Measurements from ENCODE around the gene PRKCE. TPM values are rescaled to one million over a fixed set of nuclear protein-coding genes. Genes with fewer than 3 reads are reported as not detected.

The PRKCE gene
- polyA plus RNA-seq, 2 donors, result 2.6 to 2.9 TPM

GRCh38 chr2:45952591-45952990 is 301.1 kb downstream of the PRKCE start:
- Histone ChIP-seq H3K36me3 (ENCODE audit: control insufficient read depth in 2 of 2, insufficient read depth in 2 of 2, low read length in 1 of 2) (no peaks in the 10 kb centered on the region), H3K4me1 (ENCODE audit: control insufficient read depth in 2 of 2, insufficient read depth in 2 of 2, low read length in 1 of 2) (no peaks in the 10 kb centered on the region), H3K4me3 (ENCODE audit: low read depth in 1 of 2, low read length in 2 of 2) (no peak overlapping the region), H3K27ac (ENCODE audit: low read depth in 2 of 2, low read length in 1 of 2) (no peak overlapping the region), H3K27me3 (ENCODE audit: control insufficient read depth in 1 of 2, insufficient read depth in 2 of 2, low read length in 2 of 2) (no peaks in the 10 kb centered on the region), H3K9me3 (ENCODE audit: control insufficient read depth in 2 of 2, insufficient read depth in 1 of 2, low read depth in 1 of 2, low read length in 1 of 2) (no peaks in the 10 kb centered on the region)
- 86 to 91% methylated on average over 4 of the region's 4 CpGs for WGBS, 2 donors

GRCh38 chr2:45953376-45954027 is 302.0 kb downstream of the PRKCE start:
- no peak overlapping the region for H3K27ac ChIP-seq (ENCODE audit: low read depth in 2 of 2, low read length in 1 of 2)
- no peaks in the 10 kb centered on the region for H3K9me3 ChIP-seq (ENCODE audit: control insufficient read depth in 2 of 2, insufficient read depth in 1 of 2, low read depth in 1 of 2, low read length in 1 of 2)
- no peaks in the 10 kb centered on the region for H3K36me3 ChIP-seq (ENCODE audit: control insufficient read depth in 2 of 2, insufficient read depth in 2 of 2, low read length in 1 of 2)
- H3K27me3 ChIP-seq (ENCODE audit: control insufficient read depth in 1 of 2, insufficient read depth in 2 of 2, low read length in 2 of 2), result no peaks in the 10 kb centered on the region
- H3K4me1 ChIP-seq (ENCODE audit: control insufficient read depth in 2 of 2, insufficient read depth in 2 of 2, low read length in 1 of 2), result no peaks in the 10 kb centered on the region
- 91% methylated on average over 11 of the region's 11 CpGs for WGBS, 2 donors
- no peak overlapping the region for H3K4me3 ChIP-seq (ENCODE audit: low read depth in 1 of 2, low read length in 2 of 2)

- no peak overlapping the region for H3K27ac ChIP-seq (ENCODE audit: low read depth in 2 of 2, low read length in 1 of 2)
- H3K27me3 ChIP-seq (ENCODE audit: control insufficient read depth in 1 of 2, insufficient read depth in 2 of 2, low read length in 2 of 2), result no peaks in the 10 kb centered on the region
- H3K36me3 ChIP-seq (ENCODE audit: control insufficient read depth in 2 of 2, insufficient read depth in 2 of 2, low read length in 1 of 2), result no peaks in the 10 kb centered on the region
- H3K4me1 ChIP-seq (ENCODE audit: control insufficient read depth in 2 of 2, insufficient read depth in 2 of 2, low read length in 1 of 2), result no peaks in the 10 kb centered on the region
- 78 to 79% methylated on average over 1 of the region's 1 CpG for WGBS, 2 donors
- H3K9me3 ChIP-seq (ENCODE audit: control insufficient read depth in 2 of 2, insufficient read depth in 1 of 2, low read depth in 1 of 2, low read length in 1 of 2), result no peaks in the 10 kb centered on the region
- no peak overlapping the region for H3K4me3 ChIP-seq (ENCODE audit: low read depth in 1 of 2, low read length in 2 of 2)
Observed at GRCh38 chr2:45954233-45954850, 302.9 kb downstream of the PRKCE start.

- Histone ChIP-seq H3K4me1 (ENCODE audit: control insufficient read depth in 2 of 2, insufficient read depth in 2 of 2, low read length in 1 of 2) (peaks cover 0 to 2% of the 10 kb centered on the region in 2 donors), H3K27ac (ENCODE audit: low read depth in 2 of 2, low read length in 1 of 2) (no peak overlapping the region), H3K9me3 (ENCODE audit: control insufficient read depth in 2 of 2, insufficient read depth in 1 of 2, low read depth in 1 of 2, low read length in 1 of 2) (no peaks in the 10 kb centered on the region), H3K36me3 (ENCODE audit: control insufficient read depth in 2 of 2, insufficient read depth in 2 of 2, low read length in 1 of 2) (no peaks in the 10 kb centered on the region), H3K4me3 (ENCODE audit: low read depth in 1 of 2, low read length in 2 of 2) (no peak overlapping the region), H3K27me3 (ENCODE audit: control insufficient read depth in 1 of 2, insufficient read depth in 2 of 2, low read length in 2 of 2) (no peaks in the 10 kb centered on the region)
- 92 to 96% methylated on average over 4 of the region's 4 CpGs for WGBS, 2 donors
Observed at GRCh38 chr2:45957533-45958227, 306.2 kb downstream of the PRKCE start.

GRCh38 chr2:45960057-45960863 is 308.8 kb downstream of the PRKCE start:
- no peak overlapping the region for H3K4me3 ChIP-seq (ENCODE audit: low read depth in 1 of 2, low read length in 2 of 2)
- H3K27me3 ChIP-seq (ENCODE audit: control insufficient read depth in 1 of 2, insufficient read depth in 2 of 2, low read length in 2 of 2), result no peaks in the 10 kb centered on the region
- H3K36me3 ChIP-seq (ENCODE audit: control insufficient read depth in 2 of 2, insufficient read depth in 2 of 2, low read length in 1 of 2), result no peaks in the 10 kb centered on the region
- H3K4me1 ChIP-seq (ENCODE audit: control insufficient read depth in 2 of 2, insufficient read depth in 2 of 2, low read length in 1 of 2), result peaks cover 0 to 10% of the 10 kb centered on the region in 2 donors
- H3K27ac ChIP-seq (ENCODE audit: low read depth in 2 of 2, low read length in 1 of 2), result no peak overlapping the region
- WGBS, 2 donors, result 83 to 85% methylated on average over 8 of the region's 8 CpGs
- H3K9me3 ChIP-seq (ENCODE audit: control insufficient read depth in 2 of 2, insufficient read depth in 1 of 2, low read depth in 1 of 2, low read length in 1 of 2), result no peaks in the 10 kb centered on the region

GRCh38 chr2:45962177-45962921 is 310.9 kb downstream of the PRKCE start:
- H3K4me1 ChIP-seq (ENCODE audit: control insufficient read depth in 2 of 2, insufficient read depth in 2 of 2, low read length in 1 of 2), result peaks cover 0 to 10% of the 10 kb centered on the region in 2 donors
- WGBS, 2 donors, result 19 to 23% methylated on average over 7 of the region's 7 CpGs
- no peak overlapping the region for H3K27ac ChIP-seq (ENCODE audit: low read depth in 2 of 2, low read length in 1 of 2)
- no peaks in the 10 kb centered on the region for H3K36me3 ChIP-seq (ENCODE audit: control insufficient read depth in 2 of 2, insufficient read depth in 2 of 2, low read length in 1 of 2)
- H3K9me3 ChIP-seq (ENCODE audit: control insufficient read depth in 2 of 2, insufficient read depth in 1 of 2, low read depth in 1 of 2, low read length in 1 of 2), result no peaks in the 10 kb centered on the region
- no peak overlapping the region for H3K4me3 ChIP-seq (ENCODE audit: low read depth in 1 of 2, low read length in 2 of 2)
- H3K27me3 ChIP-seq (ENCODE audit: control insufficient read depth in 1 of 2, insufficient read depth in 2 of 2, low read length in 2 of 2), result no peaks in the 10 kb centered on the region

- peak overlapping the region; percentile 57 to 88 for H3K27ac ChIP-seq (ENCODE audit: low read depth in 2 of 2, low read length in 1 of 2)
- H3K9me3 ChIP-seq (ENCODE audit: control insufficient read depth in 2 of 2, insufficient read depth in 1 of 2, low read depth in 1 of 2, low read length in 1 of 2), result no peaks in the 10 kb centered on the region
- 40 to 61% methylated on average over 7 of the region's 7 CpGs for WGBS, 2 donors
Observed at GRCh38 chr2:45963816-45964215, 312.3 kb downstream of the PRKCE start.

GRCh38 chr2:45964223-45964841 is 312.9 kb downstream of the PRKCE start:
- Histone ChIP-seq H3K4me1 (ENCODE audit: control insufficient read depth in 2 of 2, insufficient read depth in 2 of 2, low read length in 1 of 2) (peaks cover 0 to 10% of the 10 kb centered on the region in 2 donors), H3K27ac (ENCODE audit: low read depth in 2 of 2, low read length in 1 of 2) (peak overlapping the region; percentile 57 to 88), H3K27me3 (ENCODE audit: control insufficient read depth in 1 of 2, insufficient read depth in 2 of 2, low read length in 2 of 2) (no peaks in the 10 kb centered on the region), H3K9me3 (ENCODE audit: control insufficient read depth in 2 of 2, insufficient read depth in 1 of 2, low read depth in 1 of 2, low read length in 1 of 2) (no peaks in the 10 kb centered on the region), H3K4me3 (ENCODE audit: low read depth in 1 of 2, low read length in 2 of 2) (no peak overlapping the region), H3K36me3 (ENCODE audit: control insufficient read depth in 2 of 2, insufficient read depth in 2 of 2, low read length in 1 of 2) (no peaks in the 10 kb centered on the region)
- 23 to 38% methylated on average over 6 of the region's 6 CpGs for WGBS, 2 donors

More at GRCh38 chr2:45963816-45964215, 312.3 kb downstream of the PRKCE start:
- H3K4me3 ChIP-seq (ENCODE audit: low read depth in 1 of 2, low read length in 2 of 2), result no peak overlapping the region
- H3K4me1 ChIP-seq (ENCODE audit: control insufficient read depth in 2 of 2, insufficient read depth in 2 of 2, low read length in 1 of 2), result peaks cover 0 to 10% of the 10 kb centered on the region in 2 donors
- H3K27me3 ChIP-seq (ENCODE audit: control insufficient read depth in 1 of 2, insufficient read depth in 2 of 2, low read length in 2 of 2), result no peaks in the 10 kb centered on the region
- H3K36me3 ChIP-seq (ENCODE audit: control insufficient read depth in 2 of 2, insufficient read depth in 2 of 2, low read length in 1 of 2), result no peaks in the 10 kb centered on the region

Measured in esophagus (tissue), 2 donors.